CD4-positive, alpha-beta memory T cell (primary cell): ENCODE results near the gene ELOVL6. TPM values are rescaled to one million over a fixed set of nuclear protein-coding genes. Genes with fewer than 3 reads are reported as not detected.

ENCODE experiments used
- CTCF ChIA-PET: fragments of 350-600 bp; sonication (Branson Sonifier 250); formaldehyde crosslinking; loops from one replicate; lab custom pipeline; 2021; ENCODE audit warnings: inconsistent platforms; ENCODE audit not compliant: partially characterized antibody; lab: Charles Lee
- POLR2A ChIA-PET: fragments of 350-600 bp; sonication (Branson Sonifier 250); formaldehyde crosslinking; loops from one replicate; lab custom pipeline; 2021; ENCODE audit not compliant: partially characterized antibody; lab: Charles Lee
- DNase-seq, 5 donors: peaks; one replicate each; pipeline versions ENCODE4 v3.0.0 to v3.0.0-alpha.2; 2020 to 2022; ENCODE audit warnings: mixed read lengths in 1 of 5
- H3K27ac ChIP-seq: one replicate; pipeline ENCODE4 v1.7.0; 2013; ENCODE audit warnings: low read depth, low read length
- H3K27me3 ChIP-seq: 2 replicates; pipeline ENCODE4 v1.7.0; 2013; ENCODE audit warnings: mild to moderate bottlenecking, low read length, moderate library complexity; ENCODE audit not compliant: insufficient read depth
- H3K36me3 ChIP-seq: 2 replicates; pipeline ENCODE4 v1.7.0; 2013; ENCODE audit warnings: mild to moderate bottlenecking, low read length, moderate library complexity; ENCODE audit not compliant: insufficient read depth
- H3K4me1 ChIP-seq: 2 replicates; pipeline ENCODE4 v1.7.0; 2013; ENCODE audit warnings: mild to moderate bottlenecking, low read length, moderate library complexity; ENCODE audit not compliant: insufficient read depth
- H3K4me3 ChIP-seq, 2 donors: one replicate each; pipeline ENCODE4 v1.7.0; 2013; ENCODE audit warnings: low read length in 2 of 2, mild to moderate bottlenecking in 1 of 2
- H3K9me3 ChIP-seq, 2 donors: one replicate each; pipeline ENCODE4 v1.7.0; 2013; ENCODE audit warnings: low read length in 2 of 2, control low read depth in 1 of 2; ENCODE audit not compliant: control insufficient read depth in 1 of 2
- H3K27ac Mint-ChIP-seq, 7 donors: one replicate each; pipeline ENCODE4 v1.8.0; 2020 to 2021; ENCODE audit warnings: mixed read lengths in 7 of 7, mild to moderate bottlenecking in 6 of 7, inconsistent platforms in 3 of 7, moderate library complexity in 3 of 7
- H3K27me3 Mint-ChIP-seq, 2 donors: one replicate each; pipeline ENCODE4 v1.8.0; 2020 to 2021; ENCODE audit warnings: mixed read lengths in 2 of 2
- H3K36me3 Mint-ChIP-seq, 2 donors: one replicate each; pipeline ENCODE4 v1.8.0; 2020 to 2021; ENCODE audit warnings: mixed read lengths in 2 of 2, inconsistent platforms in 1 of 2, mild to moderate bottlenecking in 1 of 2
- H3K4me1 Mint-ChIP-seq, 4 donors: one replicate each; pipeline ENCODE4 v1.8.0; 2020 to 2021; ENCODE audit warnings: mixed read lengths in 4 of 4, mild to moderate bottlenecking in 1 of 4
- H3K4me3 Mint-ChIP-seq, 8 donors: one replicate each; pipeline ENCODE4 v1.8.0; 2020 to 2021; ENCODE audit warnings: mixed read lengths in 8 of 8, mild to moderate bottlenecking in 7 of 8, moderate library complexity in 6 of 8, inconsistent platforms in 3 of 8
- H3K9me3 Mint-ChIP-seq, 8 donors: one replicate each; pipeline ENCODE4 v1.8.0; 2020 to 2021; ENCODE audit warnings: mixed read lengths in 8 of 8, mild to moderate bottlenecking in 5 of 8, inconsistent platforms in 3 of 8, moderate library complexity in 1 of 8
- intact Hi-C: fragments of 100-400 bp; cut with micrococcal nuclease; formaldehyde crosslinking; loops from one replicate; pipeline ENCODE4 v1.15.1; 2023
- polyA plus RNA-seq, 2 donors: library from polyadenylated mRNA; unstranded; fragments of 300-500 nt; fragmentation: Illumina TruSeq; gene quantifications; one replicate each; pipeline ENCODE4 v1.2.3, GENCODE V29; 2021
- total RNA-seq, 2 experiments: library from RNA; stranded (reverse); gene quantifications; one replicate each; pipeline ENCODE4 v1.2.3, GENCODE V29; 2021

ELOVL6 gene
- total and polyA plus RNA-seq, 4 experiments from 2014 or later = 1.1 to 3.4 (median 2.3) TPM

DNA sequence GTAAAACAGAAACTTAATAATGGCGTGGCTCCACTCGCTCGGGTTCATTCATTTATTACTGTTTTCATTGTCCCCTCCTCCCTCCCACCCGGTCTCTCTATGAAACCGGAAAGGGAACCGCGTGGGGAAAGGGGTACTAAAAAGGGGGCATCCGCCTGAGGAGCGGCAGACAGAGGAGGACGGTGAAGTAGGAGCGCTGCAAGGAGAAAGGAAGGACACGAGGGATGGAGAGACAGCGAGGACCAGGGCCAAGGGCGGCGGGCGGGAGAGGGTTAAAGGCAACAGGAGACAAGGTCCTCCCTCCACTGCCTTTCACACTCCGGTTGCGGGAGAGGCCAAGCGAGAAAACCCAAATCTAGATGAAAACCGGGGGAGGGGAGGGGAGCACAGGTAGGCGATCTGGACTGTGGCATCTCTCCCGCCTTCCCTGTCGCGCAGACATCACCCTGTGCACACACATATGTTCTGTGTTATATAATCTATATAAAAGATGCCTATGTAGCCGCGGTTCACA, 829 bp downstream of the ELOVL6 start:
- Histone ChIP-seq H3K36me3 (no peaks in the 10 kb centered on the region), H3K4me3 (peak overlapping the region; percentile 80 to 94), H3K4me1 (peaks cover 27% of the 10 kb centered on the region), H3K9me3 (no peaks in the 10 kb centered on the region), H3K27ac (peak overlapping the region; percentile 74), H3K27me3 (no peaks in the 10 kb centered on the region)
- Mint-ChIP-seq H3K4me3 (peak overlapping the region; percentile 96 to 100 (median 100)), H3K27ac (peak overlapping the region; percentile 78 to 97 (median 93)), H3K36me3 (peaks cover 0 to 18% of the 10 kb centered on the region in 2 donors), H3K27me3 (no peaks in the 10 kb centered on the region), H3K9me3 (peaks cover 0 to 2% (median 0%) of the 10 kb centered on the region in 8 donors), H3K4me1 (peaks cover 17 to 45% (median 28%) of the 10 kb centered on the region in 4 donors)
- intact Hi-C loops = loop anchor here (1.0 to 10.0 kb wide), 5 partner anchors 32 to 764 kb away; partner anchors contain the start of genes PLA2G12A and SEC24B
- CTCF ChIA-PET = interaction anchor here (1.5 to 2.2 kb wide), 3 partner anchors 137 to 148 kb away, joined by 3 to 14 read pairs (median 5); no protein-coding TSS in a partner anchor
- peak; percentile 32 to 55 (median 40) for DNase-seq
- POLR2A ChIA-PET = interaction anchor here (1.0 to 6.9 kb wide), 5 partner anchors 12 to 138 kb away, joined by 3 to 80 read pairs (median 4); no protein-coding TSS in a partner anchor

DNA sequence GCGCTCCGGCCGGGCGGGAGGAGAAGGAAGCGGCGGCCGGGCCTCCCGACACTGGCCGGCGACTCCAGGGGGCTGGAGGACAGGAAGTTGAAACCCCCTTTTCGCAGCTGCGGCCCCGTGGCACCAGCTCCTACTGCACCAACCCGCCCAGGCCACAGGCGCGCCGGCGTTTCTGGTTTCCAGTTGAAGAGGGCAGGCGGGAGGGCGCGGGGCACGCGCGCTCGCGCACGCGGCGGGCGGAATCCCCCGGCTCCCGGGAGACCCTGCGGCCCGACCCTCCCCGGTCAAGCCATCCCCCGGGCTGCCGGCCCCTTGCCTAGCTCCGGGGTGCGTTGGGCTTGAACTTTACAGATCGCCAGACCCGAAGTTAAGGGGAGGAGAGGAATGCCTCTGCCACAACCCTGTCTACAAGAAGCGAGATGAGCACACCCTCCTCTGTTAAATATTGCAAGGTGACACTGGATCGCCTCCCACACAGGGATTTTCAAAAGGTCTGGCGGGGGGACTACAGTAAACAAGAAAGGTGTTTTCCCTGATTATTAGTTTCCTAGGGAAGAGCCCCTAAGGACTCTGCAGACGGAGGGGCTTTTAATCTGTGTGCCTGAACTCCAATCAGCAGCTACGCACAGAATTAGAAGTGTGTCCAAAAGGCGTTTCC, 1.4 kb downstream of the ELOVL6 start:
- H3K27me3 Mint-ChIP-seq = no peaks in the 10 kb centered on the region
- CTCF ChIA-PET = interaction anchor here (1.0 to 2.2 kb wide), 5 partner anchors 9 to 147 kb away, joined by 3 to 14 read pairs (median 5); no protein-coding TSS in a partner anchor
- peak overlapping the region; percentile 80 to 94 for H3K4me3 ChIP-seq
- intact Hi-C loops = loop anchor here (1.0 to 10.0 kb wide), 6 partner anchors 32 to 775 kb away; partner anchors contain the start of genes PLA2G12A and SEC24B
- H3K4me3 Mint-ChIP-seq = peak overlapping the region; percentile 96 to 100 (median 100)
- POLR2A ChIA-PET = interaction anchor here (1.0 to 6.9 kb wide), 6 partner anchors 12 to 138 kb away, joined by 3 to 80 read pairs (median 4); no protein-coding TSS in a partner anchor
- peaks cover 27% of the 10 kb centered on the region for H3K4me1 ChIP-seq
- no peaks in the 10 kb centered on the region for H3K9me3 ChIP-seq
- H3K36me3 ChIP-seq = no peaks in the 10 kb centered on the region
- H3K4me1 Mint-ChIP-seq = peaks cover 17 to 45% (median 28%) of the 10 kb centered on the region in 4 donors
- peaks cover 0 to 18% of the 10 kb centered on the region in 2 donors for H3K36me3 Mint-ChIP-seq
- no peaks in the 10 kb centered on the region for H3K9me3 Mint-ChIP-seq
- no peaks in the 10 kb centered on the region for H3K27me3 ChIP-seq
- peak overlapping the region; percentile 74 for H3K27ac ChIP-seq
- DNase-seq = peak; percentile 56 to 72 (median 63)
- peak overlapping the region; percentile 78 to 97 (median 93) for H3K27ac Mint-ChIP-seq

DNA sequence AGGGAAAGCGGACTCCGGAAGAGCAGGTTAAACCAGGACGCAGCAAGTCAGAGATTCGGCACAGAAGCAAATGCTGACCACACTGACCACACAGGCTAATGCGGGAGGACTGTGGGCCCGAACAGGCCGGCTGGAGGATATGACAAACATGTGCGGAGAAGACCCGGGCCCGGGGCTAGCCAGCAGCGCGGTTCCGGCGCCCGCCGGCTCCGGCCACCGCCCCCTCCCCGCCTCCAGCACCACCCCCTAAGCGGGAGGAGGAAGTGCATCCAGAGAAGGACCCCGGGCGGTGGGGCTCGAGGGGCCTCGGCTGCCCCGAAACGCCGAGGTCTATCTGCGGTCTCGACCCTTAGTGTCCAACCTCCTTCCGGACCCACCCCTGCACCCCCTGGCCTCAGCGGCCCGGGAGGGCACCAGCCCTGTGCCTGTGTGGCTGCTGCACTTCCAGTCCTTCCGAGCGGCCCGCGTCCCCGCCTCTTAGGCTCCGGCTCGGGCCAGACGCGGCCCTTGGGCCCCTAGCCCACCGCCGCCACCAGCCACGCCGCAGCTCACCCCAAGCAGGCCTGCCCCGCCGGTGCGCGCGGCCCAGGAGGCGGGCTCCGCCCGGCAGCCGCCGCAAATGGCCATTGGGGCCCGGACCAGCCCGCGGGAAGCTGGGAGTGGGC, 2.1 kb downstream of the ELOVL6 start:
- Histone ChIP-seq H3K27ac (peak overlapping the region; percentile 74), H3K36me3 (no peaks in the 10 kb centered on the region), H3K4me3 (peak overlapping the region; percentile 67 to 80), H3K4me1 (peaks cover 27% of the 10 kb centered on the region), H3K9me3 (no peaks in the 10 kb centered on the region), H3K27me3 (no peaks in the 10 kb centered on the region)
- Mint-ChIP-seq H3K4me3 (peak overlapping the region; percentile 90 to 97 (median 96)), H3K9me3 (no peaks in the 10 kb centered on the region), H3K27me3 (no peaks in the 10 kb centered on the region), H3K36me3 (peaks cover 0 to 18% of the 10 kb centered on the region in 2 donors), H3K4me1 (peaks cover 17 to 45% (median 28%) of the 10 kb centered on the region in 4 donors), H3K27ac (peak overlapping the region; percentile 91 to 98 (median 96))
- intact Hi-C loops = loop anchor here (1.0 to 10.0 kb wide), 3 partner anchors 321 to 774 kb away; partner anchors contain the start of gene PLA2G12A
- ChIA-PET POLR2A (interaction anchor here (1.1 to 6.9 kb wide), 5 partner anchors 14 to 137 kb away, joined by 3 to 80 read pairs (median 4); no protein-coding TSS in a partner anchor), CTCF (interaction anchor here (1.0 to 1.5 kb wide), 4 partner anchors 9 to 144 kb away, joined by 3 to 7 read pairs (median 4); no protein-coding TSS in a partner anchor)
- DNase-seq = peak in 3 of 5 donors; percentile 30 to 50 (median 45)

DNA sequence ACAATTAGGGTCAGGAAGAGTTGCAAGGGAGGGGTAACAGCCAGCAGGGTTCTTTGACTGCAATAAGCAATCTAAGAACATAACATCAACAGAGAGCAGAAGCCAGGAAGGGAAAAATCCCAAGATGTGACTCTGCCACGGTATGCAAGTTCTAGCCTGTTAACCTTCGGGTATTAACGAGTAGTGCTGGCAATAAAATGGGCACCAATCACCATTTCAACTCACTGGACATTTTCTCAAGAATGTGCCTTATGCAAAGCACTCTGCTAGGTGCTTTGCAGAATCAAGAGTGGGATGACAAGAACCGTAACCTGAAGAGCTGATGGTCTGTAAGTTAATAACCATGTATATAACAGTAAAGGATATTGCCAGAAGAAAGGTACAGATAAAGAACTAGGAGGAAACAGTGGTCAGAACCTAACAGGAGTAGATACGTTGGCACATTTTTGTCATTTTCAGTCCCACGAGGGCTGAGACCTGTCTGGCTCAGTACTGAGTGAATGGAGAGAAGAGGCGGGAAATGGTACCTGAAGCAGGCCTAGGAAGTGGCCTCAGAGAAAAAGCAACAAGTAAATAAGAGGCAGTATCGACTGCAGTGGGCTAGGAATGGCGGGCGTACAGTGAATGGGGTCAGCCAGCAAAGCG, 2.7 kb downstream of the ELOVL6 start:
- peaks cover 27% of the 10 kb centered on the region for H3K4me1 ChIP-seq
- H3K4me3 Mint-ChIP-seq = peak overlapping the region; percentile 90 to 97 (median 96)
- POLR2A ChIA-PET = interaction anchor here (6.9 kb wide), 1 partner anchor 31 kb away, joined by 80 read pairs; no protein-coding TSS in a partner anchor
- H3K4me3 ChIP-seq = peak overlapping the region; percentile 67 to 80
- peaks cover 17 to 45% (median 28%) of the 10 kb centered on the region in 4 donors for H3K4me1 Mint-ChIP-seq
- CTCF ChIA-PET = interaction anchor here (1.2 kb wide), 1 partner anchor 136 kb away, joined by 3 read pairs; no protein-coding TSS in a partner anchor
- H3K9me3 Mint-ChIP-seq = no peaks in the 10 kb centered on the region
- intact Hi-C loops = loop anchor here (1.0 to 10.0 kb wide), 3 partner anchors 322 to 773 kb away; partner anchors contain the start of gene PLA2G12A
- no peaks in the 10 kb centered on the region for H3K9me3 ChIP-seq
- peaks cover 0 to 18% of the 10 kb centered on the region in 2 donors for H3K36me3 Mint-ChIP-seq
- peak in 4 of 5 donors; percentile 7 to 17 (median 9) for DNase-seq
- peak overlapping the region; percentile 74 for H3K27ac ChIP-seq
- H3K27me3 Mint-ChIP-seq = no peaks in the 10 kb centered on the region
- H3K27ac Mint-ChIP-seq = peak overlapping the region; percentile 91 to 98 (median 96)
- no peaks in the 10 kb centered on the region for H3K36me3 ChIP-seq
- H3K27me3 ChIP-seq = no peaks in the 10 kb centered on the region

DNA sequence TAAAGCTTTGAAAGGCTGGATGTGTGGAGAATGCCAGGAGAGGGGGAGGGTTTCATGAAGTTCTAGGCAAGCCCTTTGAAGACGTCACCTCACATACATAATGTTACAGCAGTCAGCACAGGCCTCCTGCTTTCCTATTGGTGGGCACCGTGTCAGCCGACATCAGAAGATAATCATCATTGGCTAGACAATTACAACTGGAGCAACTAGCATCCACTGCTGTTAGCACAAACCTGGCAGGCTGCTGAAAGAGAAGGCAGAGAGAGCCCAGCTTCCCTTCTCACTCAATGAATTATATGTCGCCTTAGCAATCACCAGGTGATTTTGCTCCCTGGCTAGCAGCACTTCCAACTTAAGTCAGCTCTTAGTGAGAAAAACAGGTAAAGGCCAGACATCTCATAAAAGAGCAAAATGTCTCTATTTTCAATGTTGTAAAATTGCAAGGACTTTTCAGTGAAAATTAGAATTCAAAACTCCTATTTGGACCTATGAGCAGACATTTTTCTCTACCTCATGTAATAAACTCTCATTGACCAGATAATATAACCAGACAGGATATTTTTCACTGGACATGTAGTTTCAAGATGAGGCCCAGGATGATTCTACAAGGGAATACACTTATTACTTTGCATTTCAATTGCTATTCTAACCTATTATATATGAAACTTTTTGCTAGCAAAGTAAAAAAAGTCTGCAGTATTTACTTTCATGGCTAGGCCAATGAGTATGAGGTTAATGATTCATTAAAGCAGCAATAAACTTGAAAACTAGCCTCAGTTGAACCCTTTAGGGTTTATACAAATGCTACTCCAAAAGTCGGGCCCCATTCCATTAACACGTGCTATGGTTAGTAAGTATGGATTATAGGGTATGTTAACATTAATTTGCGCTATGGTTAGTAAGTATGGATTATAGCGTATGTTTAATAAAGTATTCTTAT, 4.3 kb downstream of the ELOVL6 start:
- Mint-ChIP-seq H3K27me3 (no peaks in the 10 kb centered on the region), H3K4me1 (peaks cover 17 to 43% (median 27%) of the 10 kb centered on the region in 4 donors), H3K4me3 (peak overlapping the region in 6 of 8 donors; percentile 12 to 40 (median 31)), H3K9me3 (no peaks in the 10 kb centered on the region), H3K36me3 (peaks cover 0 to 18% of the 10 kb centered on the region in 2 donors), H3K27ac (peak overlapping the region; percentile 54 to 91 (median 84))
- POLR2A ChIA-PET = interaction anchor here (6.9 kb wide), 1 partner anchor 29 kb away, joined by 80 read pairs; no protein-coding TSS in a partner anchor
- Histone ChIP-seq H3K4me3 (no peak overlapping the region), H3K27me3 (no peaks in the 10 kb centered on the region), H3K4me1 (peaks cover 27% of the 10 kb centered on the region), H3K27ac (peak overlapping the region; percentile 21), H3K36me3 (no peaks in the 10 kb centered on the region), H3K9me3 (no peaks in the 10 kb centered on the region)
- CTCF ChIA-PET = interaction anchor here (0.6 to 1.8 kb wide), 5 partner anchors 18 to 145 kb away, joined by 3 to 5 read pairs (median 3); no protein-coding TSS in a partner anchor
- intact Hi-C loops = loop anchor here (10.0 kb wide), 1 partner anchor 459 kb away; the partner anchor contains the start of gene PLA2G12A
- DNase-seq = peak; percentile 71 to 87 (median 78)
